Trophoblast cell (in vitro differentiated cells and primary cell): ENCODE results near the gene TMEM201.

Experiments
- DNase-seq, 2 donors: peaks; one replicate each; pipeline ENCODE4 v3.0.0-alpha.2; 2016
- H2AFZ ChIP-seq: 2 replicates; pipeline ENCODE4 v1.6.1; 2013; ENCODE audit warnings: low read length, moderate library complexity, mild to moderate bottlenecking; ENCODE audit not compliant: insufficient read depth, poor library complexity
- H2AK5ac ChIP-seq: 2 replicates; pipeline ENCODE4 v1.6.1; 2013; ENCODE audit warnings: mild to moderate bottlenecking, low read length
- H2BK120ac ChIP-seq: 2 replicates; pipeline ENCODE4 v1.6.1; 2013; ENCODE audit warnings: low read length, mild to moderate bottlenecking, moderate library complexity; ENCODE audit not compliant: insufficient read depth, poor library complexity
- H2BK12ac ChIP-seq: 2 replicates; pipeline ENCODE4 v1.6.1; 2013; ENCODE audit warnings: mild to moderate bottlenecking, low read length, moderate library complexity
- H2BK5ac ChIP-seq: 2 replicates; pipeline ENCODE4 v1.6.1; 2013; ENCODE audit warnings: low read length, low read depth, moderate library complexity, mild to moderate bottlenecking; ENCODE audit not compliant: poor library complexity
- H3K14ac ChIP-seq: 2 replicates; pipeline ENCODE4 v1.6.1; 2013; ENCODE audit warnings: mild to moderate bottlenecking, low read length
- H3K18ac ChIP-seq: 2 replicates; pipeline ENCODE4 v1.6.1; 2013; ENCODE audit warnings: mild to moderate bottlenecking, low read length
- H3K23ac ChIP-seq: 2 replicates; pipeline ENCODE4 v1.6.1; 2013; ENCODE audit warnings: low read length
- H3K27ac ChIP-seq: 2 replicates; pipeline ENCODE4 v1.5.1; 2013; ENCODE audit warnings: low read depth, mild to moderate bottlenecking, inconsistent platforms, low read length, moderate library complexity
- H3K27me3 ChIP-seq: 2 replicates; pipeline ENCODE4 v1.6.1; 2013; ENCODE audit warnings: inconsistent platforms, mild to moderate bottlenecking, low read length, moderate library complexity; ENCODE audit not compliant: insufficient read depth
- H3K36me3 ChIP-seq, 2 experiments: 1 replicate in 1 of 2; 2 replicates in 1 of 2; pipeline ENCODE4 v1.6.1; 2013; ENCODE audit warnings: low read length in 2 of 2, mild to moderate bottlenecking in 2 of 2, moderate library complexity in 1 of 2; ENCODE audit not compliant: insufficient read depth in 2 of 2, control insufficient read depth in 1 of 2
- H3K4ac ChIP-seq: 2 replicates; pipeline ENCODE4 v1.6.1; 2013; ENCODE audit warnings: low read depth, mild to moderate bottlenecking, low read length, moderate library complexity
- H3K4me1 ChIP-seq, 2 experiments: 1 replicate in 1 of 2; 2 replicates in 1 of 2; pipeline ENCODE4 v1.6.1; 2013; ENCODE audit warnings: low read length in 2 of 2, mild to moderate bottlenecking in 2 of 2, moderate library complexity in 1 of 2; ENCODE audit not compliant: insufficient read depth in 2 of 2, control insufficient read depth in 1 of 2
- H3K4me2 ChIP-seq: 2 replicates; pipeline ENCODE4 v1.6.1; 2013; ENCODE audit warnings: inconsistent platforms, mild to moderate bottlenecking, low read length, moderate library complexity
- H3K4me3 ChIP-seq: 2 replicates; pipeline ENCODE4 v1.5.1; 2013; ENCODE audit warnings: mild to moderate bottlenecking, low read depth, low read length, inconsistent platforms
- H3K79me1 ChIP-seq: one replicate; pipeline ENCODE4 v1.6.1; 2013; ENCODE audit warnings: low read length
- H3K79me2 ChIP-seq: 2 replicates; pipeline ENCODE4 v1.6.1; 2013; ENCODE audit warnings: low read length, mild to moderate bottlenecking; ENCODE audit not compliant: control insufficient read depth, insufficient read depth, poor library complexity
- H3K9ac ChIP-seq: 2 replicates; pipeline ENCODE4 v1.6.1; 2013; ENCODE audit warnings: mild to moderate bottlenecking, low read length
- H3K9me3 ChIP-seq: 2 replicates; pipeline ENCODE4 v1.6.1; 2013; ENCODE audit warnings: low read depth, mild to moderate bottlenecking, control low read depth, inconsistent platforms, low read length; ENCODE audit not compliant: insufficient read depth
- H4K12ac ChIP-seq: 2 replicates; pipeline ENCODE4 v1.6.1; 2013; ENCODE audit warnings: low read depth, mild to moderate bottlenecking, low read length, moderate library complexity
- H4K8ac ChIP-seq: 2 replicates; pipeline ENCODE4 v1.6.1; 2013; ENCODE audit warnings: low read depth, mild to moderate bottlenecking, low read length, moderate library complexity
- H4K91ac ChIP-seq: one replicate; pipeline ENCODE4 v1.6.1; 2013; ENCODE audit warnings: low read depth, mild to moderate bottlenecking, low read length, moderate library complexity
- WGBS: extraction: QIAGEN DNeasy Blood & Tissue Kit; methylation state at CpG from one replicate; pipeline ENCODE4 v1.1.7; 2013; ENCODE audit warnings: missing lambda C conversion rate; ENCODE audit not compliant: insufficient read length, insufficient coverage; ENCODE audit errors: extremely low coverage; 5-methylcytosine and 5-hydroxymethylcytosine counted together

The TMEM201 gene

DNA sequence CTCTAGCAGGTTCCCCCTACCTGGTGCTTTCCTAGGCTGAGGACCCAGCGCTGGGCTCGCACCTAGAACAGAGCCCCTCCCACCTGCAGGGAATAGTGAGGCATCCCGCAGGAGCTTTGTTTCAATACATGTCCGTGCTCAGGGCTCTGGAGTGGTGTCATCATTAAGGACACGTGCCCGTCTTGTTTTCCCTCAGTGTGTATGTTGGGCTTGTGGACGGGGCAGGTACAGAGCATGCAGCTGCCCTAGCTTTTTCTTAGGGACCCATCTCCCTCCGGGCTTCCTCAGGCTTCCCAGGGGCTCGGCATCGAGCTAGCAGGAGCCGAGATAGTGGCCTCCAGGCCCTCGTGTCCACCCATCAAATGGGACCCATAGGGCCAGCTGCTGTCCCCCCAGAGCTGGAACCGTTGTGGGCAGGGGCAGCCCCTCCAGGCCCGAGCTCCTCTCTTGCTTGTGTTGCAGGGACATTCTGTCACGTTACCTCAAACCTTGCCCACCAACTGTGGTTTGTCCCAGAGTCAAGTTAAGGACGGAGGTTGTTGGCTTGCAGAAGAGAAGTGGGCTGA is 3.9 kb downstream of the TMEM201 start:
- Histone ChIP-seq H3K14ac (no peak overlapping the region), H3K4me2 (no peak overlapping the region), H4K12ac (no peak overlapping the region), H3K23ac (no peak overlapping the region), H3K27ac (no peak overlapping the region), H3K9me3 (no peaks in the 10 kb centered on the region), H2AK5ac (no peak overlapping the region), H3K27me3 (no peaks in the 10 kb centered on the region), H4K8ac (no peak overlapping the region), H3K79me2 (peaks cover 2% of the 10 kb centered on the region), H4K91ac (no peak overlapping the region), H3K79me1 (peaks cover 2% of the 10 kb centered on the region), H2AFZ (no peak overlapping the region), H3K36me3 (peaks cover 6 to 7% of the 10 kb centered on the region in 2 experiments), H3K4me1 (peaks cover 4 to 13% of the 10 kb centered on the region in 2 experiments), H3K4ac (no peak overlapping the region), H2BK5ac (no peak overlapping the region), H2BK12ac (no peak overlapping the region), H3K18ac (no peak overlapping the region), H2BK120ac (no peak overlapping the region), H3K4me3 (no peak overlapping the region), H3K9ac (no peak overlapping the region)
- WGBS: no CpG with 5 or more reads among the region's 16 CpGs
- no peak for DNase-seq

DNA sequence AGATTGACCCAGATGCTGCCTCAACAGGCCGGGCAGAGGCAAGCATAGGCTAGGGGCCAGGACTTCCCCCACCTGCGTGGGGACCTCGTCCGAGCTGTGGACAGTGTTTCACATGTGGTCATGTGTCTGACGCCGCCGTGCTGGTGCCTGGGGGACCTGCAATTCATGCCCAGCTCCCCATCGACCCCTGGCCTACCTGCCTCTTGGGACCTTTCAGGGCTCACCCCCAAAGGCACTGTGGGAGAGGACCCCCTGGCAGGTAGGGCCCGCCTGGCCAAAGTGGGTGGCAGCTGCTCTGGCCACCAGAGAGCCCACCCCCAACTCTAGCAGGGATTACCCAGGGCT is 4.4 kb downstream of the TMEM201 start:
- Histone ChIP-seq H3K9ac (no peak overlapping the region), H3K27me3 (no peaks in the 10 kb centered on the region), H3K4me3 (no peak overlapping the region), H3K23ac (no peak overlapping the region), H4K91ac (no peak overlapping the region), H2BK120ac (no peak overlapping the region), H2BK5ac (no peak overlapping the region), H3K79me1 (peaks cover 2% of the 10 kb centered on the region), H4K12ac (no peak overlapping the region), H4K8ac (no peak overlapping the region), H3K4me2 (no peak overlapping the region), H3K18ac (peak overlapping the region; percentile 18), H3K27ac (no peak overlapping the region), H3K4me1 (peaks cover 4 to 13% of the 10 kb centered on the region in 2 experiments), H3K4ac (no peak overlapping the region), H3K14ac (no peak overlapping the region), H2BK12ac (no peak overlapping the region), H3K79me2 (peaks cover 2% of the 10 kb centered on the region), H3K36me3 (peaks cover 6 to 12% of the 10 kb centered on the region in 2 experiments), H2AFZ (no peak overlapping the region), H2AK5ac (no peak overlapping the region), H3K9me3 (no peaks in the 10 kb centered on the region)
- WGBS: no CpG with 5 or more reads among the region's 9 CpGs
- DNase-seq: no peak

- Histone ChIP-seq H2BK120ac (no peak overlapping the region), H4K91ac (no peak overlapping the region), H3K4ac (no peak overlapping the region), H3K79me2 (peaks cover under 1% of the 10 kb centered on the region), H2BK12ac (no peak overlapping the region), H2BK5ac (no peak overlapping the region), H4K12ac (no peak overlapping the region), H4K8ac (no peak overlapping the region), H3K4me1 (peaks cover 4 to 13% of the 10 kb centered on the region in 2 experiments), H3K4me2 (no peak overlapping the region), H3K27ac (no peak overlapping the region), H3K14ac (no peak overlapping the region), H2AFZ (no peak overlapping the region), H3K9me3 (no peaks in the 10 kb centered on the region), H3K36me3 (peaks cover 6 to 15% of the 10 kb centered on the region in 2 experiments), H3K18ac (peak overlapping the region; percentile 34), H2AK5ac (no peak overlapping the region), H3K79me1 (peaks cover under 1% of the 10 kb centered on the region), H3K9ac (no peak overlapping the region), H3K23ac (no peak overlapping the region), H3K4me3 (no peak overlapping the region), H3K27me3 (no peaks in the 10 kb centered on the region)
- no CpG with 5 or more reads among the region's 25 CpGs for WGBS
- peak; percentile 74 for DNase-seq
Measured at GRCh38 chr1:9593492-9594465, 5.1 kb downstream of the TMEM201 start.

GRCh38 chr1:9594471-9595155 is 5.9 kb downstream of the TMEM201 start:
- Histone ChIP-seq H2AK5ac (no peak overlapping the region), H3K4me3 (no peak overlapping the region), H4K12ac (no peak overlapping the region), H3K14ac (no peak overlapping the region), H3K79me2 (no peaks in the 10 kb centered on the region), H3K9me3 (no peaks in the 10 kb centered on the region), H3K27ac (no peak overlapping the region), H3K9ac (no peak overlapping the region), H3K23ac (no peak overlapping the region), H3K36me3 (peaks cover 6 to 15% of the 10 kb centered on the region in 2 experiments), H4K8ac (no peak overlapping the region), H3K18ac (peak overlapping the region; percentile 34), H3K4me1 (peaks cover 4 to 10% of the 10 kb centered on the region in 2 experiments), H3K79me1 (no peaks in the 10 kb centered on the region), H2BK5ac (no peak overlapping the region), H2BK12ac (no peak overlapping the region), H3K4me2 (no peak overlapping the region), H3K27me3 (no peaks in the 10 kb centered on the region), H3K4ac (no peak overlapping the region), H2AFZ (no peak overlapping the region), H2BK120ac (no peak overlapping the region), H4K91ac (no peak overlapping the region)
- DNase-seq: no peak
- no CpG with 5 or more reads among the region's 20 CpGs for WGBS
